ENCODE data around the gene ENO2.

ENO2 gene

GRCh38 chr12:6936636-6937480, 22.5 kb downstream of the ENO2 start:
- H3K36me3 ChIP-seq (ENCODE audit: control insufficient read depth, insufficient read depth, low read length), result no peaks in the 10 kb centered on the region
- peak overlapping the region; percentile 55 for H2AFZ ChIP-seq
- H3K9me3 ChIP-seq (ENCODE audit: control insufficient read depth, low read length), result no peaks in the 10 kb centered on the region
- peak overlapping the region; percentile 79 for H3K27ac ChIP-seq
- H3K4me3 ChIP-seq (ENCODE audit: low read depth, low read length), result peak overlapping the region; percentile 54
- no peak overlapping the region for H3K9ac ChIP-seq
- H3K27me3 ChIP-seq (ENCODE audit: control insufficient read depth, insufficient read depth, low read length), result no peaks in the 10 kb centered on the region
- peak overlapping the region; percentile 88 for H3K4me2 ChIP-seq (ENCODE audit: low read length)
- TF ChIP-seq CTCF (IDR thresholded peaks at IDR 0.05), result no peak
- peaks cover 24% of the 10 kb centered on the region for H3K4me1 ChIP-seq
- peaks cover 7% of the 10 kb centered on the region for H3K79me2 ChIP-seq

GRCh38 chr12:6937481-6938352, 23.3 kb downstream of the ENO2 start:
- Histone ChIP-seq H3K9ac (no peak overlapping the region), H3K79me2 (peaks cover 7% of the 10 kb centered on the region), H3K4me3 (ENCODE audit: low read depth, low read length) (peak overlapping the region; percentile 54), H3K36me3 (ENCODE audit: control insufficient read depth, insufficient read depth, low read length) (no peaks in the 10 kb centered on the region), H3K9me3 (ENCODE audit: control insufficient read depth, low read length) (no peaks in the 10 kb centered on the region), H3K27me3 (ENCODE audit: control insufficient read depth, insufficient read depth, low read length) (no peaks in the 10 kb centered on the region), H3K4me2 (ENCODE audit: low read length) (peak overlapping the region; percentile 88), H3K27ac (peak overlapping the region; percentile 79), H3K4me1 (peaks cover 18% of the 10 kb centered on the region), H2AFZ (peak overlapping the region; percentile 55)
- TF ChIP-seq CTCF (IDR thresholded peaks at IDR 0.05), result peak; percentile 97

GRCh38 chr12:6938353-6939190, 24.2 kb downstream of the ENO2 start:
- no peak for TF ChIP-seq CTCF (IDR thresholded peaks at IDR 0.05)
- Histone ChIP-seq H3K27me3 (ENCODE audit: control insufficient read depth, insufficient read depth, low read length) (no peaks in the 10 kb centered on the region), H3K9me3 (ENCODE audit: control insufficient read depth, low read length) (no peaks in the 10 kb centered on the region), H3K36me3 (ENCODE audit: control insufficient read depth, insufficient read depth, low read length) (no peaks in the 10 kb centered on the region), H3K9ac (no peak overlapping the region), H3K4me1 (peaks cover 14% of the 10 kb centered on the region), H3K4me2 (ENCODE audit: low read length) (peak overlapping the region; percentile 43), H3K79me2 (peaks cover 4% of the 10 kb centered on the region), H3K4me3 (ENCODE audit: low read depth, low read length) (peak overlapping the region; percentile 54), H3K27ac (peak overlapping the region; percentile 79), H2AFZ (no peak overlapping the region)

GRCh38 chr12:6939191-6939540, 24.8 kb downstream of the ENO2 start:
- no peaks in the 10 kb centered on the region for H3K27me3 ChIP-seq (ENCODE audit: control insufficient read depth, insufficient read depth, low read length)
- H3K27ac ChIP-seq, result no peak overlapping the region
- H3K4me3 ChIP-seq (ENCODE audit: low read depth, low read length), result no peak overlapping the region
- no peak overlapping the region for H3K4me2 ChIP-seq (ENCODE audit: low read length)
- H3K79me2 ChIP-seq, result peaks cover 4% of the 10 kb centered on the region
- no peak for TF ChIP-seq CTCF (IDR thresholded peaks at IDR 0.05)
- no peak overlapping the region for H3K9ac ChIP-seq
- H3K9me3 ChIP-seq (ENCODE audit: control insufficient read depth, low read length), result no peaks in the 10 kb centered on the region
- H3K4me1 ChIP-seq, result peaks cover 12% of the 10 kb centered on the region
- H3K36me3 ChIP-seq (ENCODE audit: control insufficient read depth, insufficient read depth, low read length), result no peaks in the 10 kb centered on the region
- no peak overlapping the region for H2AFZ ChIP-seq
